NT2/D1 (cell line): Measurements from ENCODE around the gene TPGS1.

Experiments
- SUZ12 ChIP-seq: IDR thresholded peaks from 2 replicates; pipeline ENCODE4 v1.6.1; 2011; ENCODE audit not compliant: insufficient read length, insufficient read depth; ENCODE audit errors: extremely low read depth
- YY1 ChIP-seq: IDR thresholded peaks from 2 replicates; pipeline ENCODE4 v1.6.1; 2011; ENCODE audit not compliant: insufficient read length, insufficient read depth
- ZNF274 ChIP-seq: IDR thresholded peaks from 2 replicates; pipeline ENCODE4 v1.6.1; 2011; ENCODE audit warnings: mild to moderate bottlenecking, low read depth, low read length

- TF ChIP-seq YY1 (no peak), ZNF274 (no peak), SUZ12 (no peak)
Observed at GRCh38 chr19:539429-540030, 32.2 kb downstream of the TPGS1 start.
